Endothelial cell of umbilical vein (primary cell): Measurements from ENCODE around the gene SLAIN2. TPM values are rescaled to one million over a fixed set of nuclear protein-coding genes. Genes with fewer than 3 reads are reported as not detected.

Experiments
- BruUV-seq: library from RNA; stranded (reverse); fragments of 400-500 nt; replicated peaks from 2 replicates; lab custom pipeline; 2021; lab: Mats Ljungman, UMichigan
- CTCF ChIA-PET: fragments of 300-600, 350-600 bp; sonication (Branson Sonifier 250); formaldehyde crosslinking; loops from one replicate; lab custom pipeline; 2021; ENCODE audit warnings: antibody characterized with exemption, inconsistent platforms; lab: Charles Lee
- POLR2A ChIA-PET: fragments of 300-600, 350-600 bp; sonication (Branson Sonifier 250); formaldehyde crosslinking; loops from one replicate; lab custom pipeline; 2021; ENCODE audit warnings: antibody characterized with exemption, inconsistent platforms; lab: Charles Lee
- DNase-seq: peaks from one replicate; pipeline ENCODE4 v3.0.0-alpha.2; 2011; ENCODE audit warnings: low read depth, low spot score
- FAIRE-seq: peaks from 2 replicates; lab custom pipeline; 2011; peaks lifted over from hg19 to GRCh38; lab: Jason Lieb, UNC
- H2AFZ ChIP-seq: 2 replicates; pipeline ENCODE4 v1.6.0; 2012; ENCODE audit warnings: low read depth, low read length, control low read depth, inconsistent platforms
- H3K27ac ChIP-seq: 2 replicates; pipeline ENCODE4 v1.5.1; 2011; ENCODE audit warnings: low read depth, mild to moderate bottlenecking, control low read depth, low read length, moderate library complexity; ENCODE audit not compliant: insufficient read depth
- H3K27me3 ChIP-seq, 2 experiments: 2 replicates each; pipeline versions ENCODE4 v1.6.0 to v1.6.1; 2011; ENCODE audit warnings: low read length in 2 of 2, mixed read lengths in 1 of 2; ENCODE audit not compliant: control insufficient read depth in 2 of 2, insufficient read depth in 2 of 2
- H3K36me3 ChIP-seq, 2 experiments: 2 replicates in 1 of 2; 3 replicates in 1 of 2; pipeline ENCODE4 v1.5.1; 2011; ENCODE audit warnings: low read length in 2 of 2, mild to moderate bottlenecking in 1 of 2, moderate library complexity in 1 of 2; ENCODE audit not compliant: control insufficient read depth in 2 of 2, insufficient read depth in 2 of 2; ENCODE audit errors: extremely low read depth in 1 of 2
- H3K4me1 ChIP-seq: 3 replicates; pipeline ENCODE4 v1.5.1; 2011; ENCODE audit warnings: mild to moderate bottlenecking, low read length; ENCODE audit not compliant: control insufficient read depth, insufficient read depth; ENCODE audit errors: extremely low read depth
- H3K4me2 ChIP-seq: 2 replicates; pipeline ENCODE4 v1.6.1; 2011; ENCODE audit warnings: low read length, control low read depth, mixed read lengths; ENCODE audit not compliant: insufficient read depth
- H3K4me3 ChIP-seq, 3 experiments: fragments of 200-600 bp in 1 of 3; sonication (generic), shearing (Covaris generic) in 1 of 3; replicated peaks in 1 of 3; 2 replicates each; pipeline ENCODE4 v1.5.1; 2011 to 2016; ENCODE audit warnings: control low read depth in 3 of 3, low read length in 3 of 3, mild to moderate bottlenecking in 2 of 3, inconsistent platforms in 1 of 3, low read depth in 1 of 3, moderate library complexity in 1 of 3; ENCODE audit not compliant: insufficient read depth in 1 of 3
- H3K79me2 ChIP-seq: 2 replicates; pipeline ENCODE4 v1.6.0; 2012; ENCODE audit warnings: low read length, inconsistent platforms; ENCODE audit not compliant: control insufficient read depth, insufficient read depth
- H3K9ac ChIP-seq: replicated peaks from 2 replicates; pipeline ENCODE3; 2011; ENCODE audit warnings: low read length, control low read depth; ENCODE audit not compliant: insufficient read depth; ENCODE audit errors: extremely low read depth
- H3K9me1 ChIP-seq: replicated peaks from 3 replicates; pipeline ENCODE4 v1.6.0; 2011; ENCODE audit warnings: mild to moderate bottlenecking, low read length; ENCODE audit not compliant: control insufficient read depth, insufficient read depth; ENCODE audit errors: extremely low read depth
- H3K9me3 ChIP-seq: replicated peaks from 2 replicates; pipeline ENCODE4 v1.5.1; 2012; ENCODE audit warnings: low read length, inconsistent platforms; ENCODE audit not compliant: control insufficient read depth, insufficient read depth
- H4K20me1 ChIP-seq: replicated peaks from 2 replicates; pipeline ENCODE3; 2011; ENCODE audit warnings: mild to moderate bottlenecking, low read length; ENCODE audit not compliant: control insufficient read depth, insufficient read depth; ENCODE audit errors: extremely low read depth
- CTCF ChIP-seq, 2 donors: IDR thresholded peaks; 1 replicate in 1 of 2; 2 replicates in 1 of 2; pipeline ENCODE4 v1.5.1; 2011; ENCODE audit warnings: low read length in 2 of 2, mild to moderate bottlenecking in 2 of 2, moderate library complexity in 2 of 2, control low read depth in 1 of 2, inconsistent platforms in 1 of 2, low read depth in 1 of 2; ENCODE audit not compliant: insufficient read depth in 1 of 2; ENCODE audit errors: extremely low read depth in 1 of 2
- EZH2 ChIP-seq: IDR thresholded peaks from 2 replicates; pipeline ENCODE4 v1.6.1; 2012; ENCODE audit warnings: borderline replicate concordance, low read depth, mild to moderate bottlenecking, moderate library complexity, low read length, inconsistent platforms; ENCODE audit not compliant: severe bottlenecking
- FOS ChIP-seq: IDR thresholded peaks from 2 replicates; pipeline ENCODE4 v1.6.1; 2011; ENCODE audit warnings: mild to moderate bottlenecking, low read length, moderate library complexity, borderline replicate concordance; ENCODE audit not compliant: insufficient read depth
- GATA2 ChIP-seq: IDR thresholded peaks from 2 replicates; pipeline ENCODE4 v1.7.0; 2011; ENCODE audit warnings: low read depth, mild to moderate bottlenecking, moderate library complexity, mixed read lengths, low read length; ENCODE audit not compliant: insufficient read length, insufficient read depth
- JUN ChIP-seq: IDR thresholded peaks from 2 replicates; pipeline ENCODE4 v1.6.1; 2011; ENCODE audit warnings: borderline replicate concordance, low read depth; ENCODE audit not compliant: insufficient read length, insufficient read depth
- MAX ChIP-seq: IDR thresholded peaks from 2 replicates; pipeline ENCODE4 v1.6.1; 2011; ENCODE audit not compliant: insufficient read depth, insufficient read length
- MYC ChIP-seq: IDR thresholded peaks from one replicate; pipeline ENCODE4 v1.6.1; 2011; ENCODE audit warnings: mild to moderate bottlenecking, low read depth, low read length
- POLR2A ChIP-seq: IDR thresholded peaks from 2 replicates; pipeline ENCODE4 v1.6.1; 2012; ENCODE audit warnings: low read depth, mild to moderate bottlenecking, control low read depth, low read length
- POLR2AphosphoS5 ChIP-seq: IDR thresholded peaks from 2 replicates; pipeline ENCODE4 v1.6.1; 2012; ENCODE audit warnings: low read depth, mild to moderate bottlenecking, control low read depth, low read length, moderate library complexity; ENCODE audit not compliant: insufficient read depth
- dilution Hi-C: fragments of 300-500 bp; cut with MboI; formaldehyde crosslinking; loops from one replicate; pipeline ENCODE4 v1.15.0; 2019; ENCODE audit warnings: low sequenced_read_pairs; ENCODE audit not compliant: extremely low pct_ligation_motif_present
- intact Hi-C: fragments of 100-400 bp; cut with micrococcal nuclease; formaldehyde crosslinking; loops from one replicate; pipeline ENCODE4 v1.10.0; 2022
- polyA plus RNA-seq, 4 experiments: library from polyadenylated mRNA; depleted of rRNA in 3 of 4; stranded (reverse) in 3 of 4; unstranded in 1 of 4; fragments of >200 nt; gene quantifications; 2 replicates each; pipeline versions ENCODE4 v1.2.1 to v1.2.3, GENCODE V29; 2011 to 2012; ENCODE audit warnings: missing spikeins in 1 of 4
- total RNA-seq: library from RNA; stranded (reverse); gene quantifications from 2 replicates; pipeline ENCODE4 v1.2.3, GENCODE V29; 2021

Gene SLAIN2
- total and polyA plus RNA-seq, 2 donors (not counting 3 experiments of a cell fraction or from before 2014, with no cell fraction given) = 27.4 to 49.5 TPM

- Histone ChIP-seq H3K4me3 (no peak overlapping the region), H3K79me2 (peaks cover 11% of the 10 kb centered on the region), H3K9ac (no peak overlapping the region), H3K9me3 (no peaks in the 10 kb centered on the region), H3K36me3 (no peaks in the 10 kb centered on the region), H3K9me1 (no peaks in the 10 kb centered on the region), H3K4me2 (no peak overlapping the region), H3K27ac (no peak overlapping the region), H2AFZ (no peak overlapping the region), H3K27me3 (no peaks in the 10 kb centered on the region), H3K4me1 (peaks cover 12% of the 10 kb centered on the region), H4K20me1 (no peaks in the 10 kb centered on the region)
- no peak for DNase-seq
- intact Hi-C loops (no loop called here), dilution Hi-C loops (no loop called here)
- POLR2A ChIA-PET = no interaction called here
- no TSS peak for BruUV-seq
- CTCF ChIA-PET = no interaction called here
- no peak for FAIRE-seq
- TF ChIP-seq JUN (no peak), GATA2 (no peak), POLR2AphosphoS5 (no peak), CTCF (IDR thresholded peaks at IDR 0.05; ENCODE audit: extremely low read depth in 1 of 2, insufficient read depth in 1 of 2, low read depth in 1 of 2, low read length in 2 of 2) (no peak), MAX (no peak), EZH2 (no peak), MYC (no peak), POLR2A (no peak), FOS (no peak)
Measured at GRCh38 chr4:48337731-48338130, 3.6 kb upstream of the SLAIN2 start.
